DMS 273 treated with DMSO at 0.1 percent for 48 hours (cell line): Measurements from ENCODE around the gene TMEM258.

Experiments
- DNase-seq: peaks from one replicate; lab custom pipeline; 2025; lab: John Stamatoyannopoulos, UW

The TMEM258 gene

GRCh38 chr11:61792310-61793082, at the start of gene TMEM258, which contains the start of gene FEN1:
Gene TMEM258 (minus strand): TSS chr11:61792599. CDS start chr11:61792558, 41 bp downstream.
Gene FEN1 (plus strand): TSS chr11:61792911. CDS start chr11:61795362, 2,451 bp downstream.
- DNase-seq = peak; percentile 80

DNA sequence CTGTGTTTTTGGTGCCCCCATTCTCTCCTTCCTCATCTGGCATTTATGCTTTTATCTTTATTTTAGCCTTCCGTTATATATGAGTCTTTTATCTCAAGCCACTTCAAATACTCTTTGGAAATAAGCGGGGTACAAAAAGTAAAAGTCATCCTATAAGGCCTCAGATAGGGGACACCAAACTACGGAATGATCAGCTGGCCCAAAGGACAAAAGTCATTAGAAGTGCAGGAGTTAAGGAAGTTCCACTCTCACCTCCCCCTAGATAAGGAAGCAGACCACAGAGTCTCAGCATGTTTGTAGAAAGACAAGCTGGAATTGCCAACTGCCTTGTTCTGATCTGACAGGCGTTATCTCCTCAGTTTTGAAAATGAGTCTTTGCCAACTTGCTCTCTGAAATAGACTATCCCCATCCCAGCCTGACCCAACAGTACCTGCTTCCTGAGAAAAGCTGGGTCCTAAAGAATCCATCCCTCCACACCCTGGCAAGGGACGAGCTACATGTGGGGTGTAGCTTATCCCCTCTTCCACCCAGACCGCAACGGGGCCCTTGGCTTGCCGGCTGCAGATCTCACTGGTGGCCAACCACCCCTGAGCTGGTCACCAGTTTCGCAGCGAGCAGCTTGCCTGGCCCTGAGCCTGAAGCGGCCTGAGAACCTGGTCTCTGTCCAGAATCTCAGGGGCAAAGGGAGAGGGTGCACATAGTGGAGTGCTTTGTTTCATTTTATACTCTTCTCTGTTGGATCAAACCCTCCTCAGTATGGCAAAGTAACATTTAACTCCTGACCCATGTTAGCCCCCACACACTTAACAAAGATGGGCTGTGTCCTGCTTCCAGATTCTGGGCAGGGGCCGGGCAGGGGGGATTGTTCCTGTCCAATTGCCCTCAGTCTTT, 49.5 kb upstream of the TMEM258 start:
- no peak for DNase-seq

GRCh38 chr11:61840371-61840770, 48.0 kb upstream of the TMEM258 start:
- no peak for DNase-seq

- no peak for DNase-seq
Measured at GRCh38 chr11:61839742-61840141, 47.3 kb upstream of the TMEM258 start.

GRCh38 chr11:61838921-61839320, 46.5 kb upstream of the TMEM258 start:
- no peak for DNase-seq

DNA sequence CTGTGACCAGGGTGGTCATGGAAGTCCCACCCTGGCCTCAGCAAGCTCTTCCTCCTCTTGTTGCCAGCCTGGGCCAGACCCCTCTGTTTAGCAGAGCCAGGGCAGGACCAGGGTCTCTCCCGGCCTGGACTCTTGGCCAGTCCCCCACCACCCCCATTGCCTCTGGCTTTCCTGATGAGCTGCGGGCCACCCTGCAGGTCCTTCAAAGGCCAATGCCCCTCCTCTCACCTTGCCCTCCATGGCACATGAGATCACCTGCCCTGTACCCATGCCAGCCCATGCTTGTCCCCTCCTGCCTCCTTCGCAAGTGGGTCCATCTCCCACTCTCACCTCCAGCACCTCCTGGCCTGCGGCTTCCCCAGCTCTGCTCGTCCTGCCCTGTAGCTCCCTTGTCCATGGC, 46.1 kb upstream of the TMEM258 start:
- no peak for DNase-seq

DNA sequence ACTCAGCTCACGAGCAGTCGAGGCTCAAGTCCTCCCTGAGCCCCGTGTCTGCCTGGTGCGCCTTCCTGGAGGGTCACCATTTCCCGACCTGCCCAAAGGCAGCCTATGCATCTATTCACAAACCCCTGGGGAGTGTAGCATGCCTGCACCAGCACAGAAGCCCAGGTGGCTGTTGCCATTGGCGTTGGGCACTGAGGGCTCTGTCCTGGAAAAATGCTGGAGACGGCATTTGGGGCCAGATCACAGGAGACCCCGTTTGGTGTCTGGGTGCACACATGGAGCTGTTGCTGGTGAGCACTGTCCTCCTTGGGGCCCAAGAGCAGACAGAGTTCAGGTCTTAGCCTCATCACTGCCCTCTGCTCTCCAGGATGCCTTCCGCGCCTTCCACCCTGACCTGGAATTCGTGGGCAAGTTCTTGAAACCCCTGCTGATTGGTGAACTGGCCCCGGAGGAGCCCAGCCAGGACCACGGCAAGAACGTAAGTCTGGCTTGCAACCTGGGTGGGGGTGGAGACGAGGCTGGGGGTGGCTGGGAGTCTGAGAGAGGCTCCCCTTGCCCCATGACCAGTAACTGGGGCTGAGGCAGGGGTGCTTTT, 45.1 kb upstream of the TMEM258 start:
- no peak for DNase-seq

DNA sequence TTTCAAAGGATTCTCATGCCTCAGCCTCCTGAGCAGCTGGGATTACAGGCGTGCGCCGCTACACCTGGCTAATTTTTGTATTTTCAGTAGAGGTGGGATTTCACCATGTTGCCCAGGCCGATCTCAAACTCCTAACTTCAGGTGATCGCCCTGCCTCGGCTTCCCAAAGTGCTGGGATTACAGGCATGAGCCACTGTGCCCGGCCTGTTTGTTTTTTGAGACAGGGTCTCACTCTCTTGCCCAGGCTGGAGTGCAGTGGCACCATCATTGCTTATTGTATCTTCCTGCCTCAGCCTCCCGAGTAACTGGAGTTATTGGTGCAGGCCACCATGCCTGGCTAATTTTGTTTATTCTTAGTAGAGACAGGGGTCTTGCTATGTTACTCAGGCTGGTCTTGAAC, 43.8 kb upstream of the TMEM258 start:
- no peak for DNase-seq

DNA sequence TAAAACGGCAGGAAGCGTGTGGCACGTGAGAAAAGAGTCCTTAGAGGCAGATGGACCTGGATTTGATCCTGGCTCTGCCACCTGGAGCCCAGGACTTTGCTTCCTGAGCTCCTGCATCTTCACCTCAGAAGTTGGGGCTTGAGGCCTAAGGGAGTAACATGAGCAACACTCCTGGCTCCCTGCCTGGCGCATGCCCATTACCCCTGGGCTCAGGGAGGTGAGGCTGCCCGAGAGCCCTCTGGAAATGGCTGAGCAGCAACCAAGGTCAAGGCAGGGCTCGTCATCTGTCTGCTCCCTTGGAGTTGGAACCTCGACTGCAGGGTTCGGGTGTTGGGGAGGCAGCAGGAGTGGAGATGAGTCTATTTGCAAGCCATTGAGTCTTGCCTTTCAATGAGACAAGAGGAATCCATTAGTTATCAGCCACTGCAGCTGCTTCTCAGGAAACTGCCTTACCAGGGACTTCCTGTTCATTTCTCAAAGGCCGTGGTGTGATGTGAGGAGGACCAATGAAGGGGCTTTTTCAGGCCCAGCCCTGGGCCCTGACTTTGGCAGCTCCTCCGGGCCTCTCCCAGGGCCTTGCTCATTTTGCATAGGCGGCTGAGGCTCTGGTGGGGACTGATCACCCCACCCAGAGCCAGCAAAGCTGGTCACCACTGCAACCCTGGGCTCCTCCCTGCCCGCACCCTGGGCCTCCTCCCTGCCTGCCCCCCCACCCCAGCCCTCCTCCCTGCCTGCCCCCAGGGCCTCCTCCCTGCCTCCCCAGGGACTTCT, 42.1 kb upstream of the TMEM258 start:
- no peak for DNase-seq

GRCh38 chr11:61833926-61834277, 41.5 kb upstream of the TMEM258 start:
- DNase-seq = no peak

DNA sequence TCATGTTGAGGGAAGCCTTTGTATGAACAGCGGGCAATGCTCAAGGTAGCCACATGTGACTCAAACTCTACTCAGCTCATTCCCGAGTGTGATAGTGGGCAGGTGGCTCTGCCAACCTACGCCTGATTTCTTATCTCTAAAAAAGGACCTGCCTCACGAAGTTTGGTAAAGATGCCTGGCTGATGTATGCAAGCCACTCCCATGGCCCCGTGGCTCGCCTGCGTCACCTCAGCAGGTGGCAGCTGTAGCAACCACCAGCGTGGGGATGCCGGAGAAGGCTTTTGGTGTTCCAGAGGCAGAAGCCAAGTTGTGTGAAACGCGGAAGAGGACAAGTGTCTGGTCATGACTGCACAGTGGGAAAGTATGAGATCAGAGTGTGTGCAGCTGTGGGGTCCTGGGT, 41.1 kb upstream of the TMEM258 start:
- no peak for DNase-seq

- DNase-seq = no peak
Measured at GRCh38 chr11:61832754-61833153, 40.4 kb upstream of the TMEM258 start.

DNA sequence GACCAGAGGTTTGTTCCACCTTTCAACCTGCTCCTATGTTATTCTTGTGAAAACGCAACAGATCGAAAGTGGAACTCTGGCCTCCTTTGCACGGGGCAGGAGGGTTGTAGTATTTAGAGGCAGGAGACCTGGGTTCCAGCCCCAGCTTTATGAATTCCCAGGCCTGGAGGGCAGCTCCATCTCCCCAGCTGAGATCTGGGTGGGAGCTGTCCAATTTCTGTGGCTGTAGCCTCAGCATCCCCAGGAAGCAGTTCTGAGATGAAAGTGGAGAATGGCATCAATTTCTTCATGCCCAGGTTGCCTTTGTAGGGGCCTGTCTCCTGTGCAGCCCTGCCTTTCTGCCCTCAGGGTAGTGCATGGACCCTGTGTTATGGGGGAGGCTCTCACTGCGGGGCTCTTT, 39.8 kb upstream of the TMEM258 start:
- DNase-seq = no peak

GRCh38 chr11:61830237-61831105, 38.1 kb upstream of the TMEM258 start:
- no peak for DNase-seq

DNA sequence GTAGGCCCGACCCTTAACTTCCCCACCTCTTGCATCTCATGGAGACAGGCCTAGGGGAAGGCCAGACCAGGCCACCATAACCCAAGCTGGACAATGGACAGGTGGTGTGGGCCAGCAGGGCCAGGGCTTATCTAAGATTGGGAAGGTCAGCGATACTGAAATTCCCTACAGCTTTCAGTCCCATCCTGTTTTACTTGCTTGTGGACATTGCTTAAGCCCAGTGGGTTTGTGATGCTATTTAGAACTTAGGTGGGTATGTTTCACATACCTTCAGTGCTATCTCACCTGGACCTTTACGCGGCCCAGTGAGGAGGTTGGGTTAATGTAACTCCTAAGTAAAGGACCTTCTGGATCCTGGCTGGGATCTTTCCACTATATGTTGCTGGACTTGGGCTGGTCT, 37.4 kb upstream of the TMEM258 start:
- no peak for DNase-seq

DNA sequence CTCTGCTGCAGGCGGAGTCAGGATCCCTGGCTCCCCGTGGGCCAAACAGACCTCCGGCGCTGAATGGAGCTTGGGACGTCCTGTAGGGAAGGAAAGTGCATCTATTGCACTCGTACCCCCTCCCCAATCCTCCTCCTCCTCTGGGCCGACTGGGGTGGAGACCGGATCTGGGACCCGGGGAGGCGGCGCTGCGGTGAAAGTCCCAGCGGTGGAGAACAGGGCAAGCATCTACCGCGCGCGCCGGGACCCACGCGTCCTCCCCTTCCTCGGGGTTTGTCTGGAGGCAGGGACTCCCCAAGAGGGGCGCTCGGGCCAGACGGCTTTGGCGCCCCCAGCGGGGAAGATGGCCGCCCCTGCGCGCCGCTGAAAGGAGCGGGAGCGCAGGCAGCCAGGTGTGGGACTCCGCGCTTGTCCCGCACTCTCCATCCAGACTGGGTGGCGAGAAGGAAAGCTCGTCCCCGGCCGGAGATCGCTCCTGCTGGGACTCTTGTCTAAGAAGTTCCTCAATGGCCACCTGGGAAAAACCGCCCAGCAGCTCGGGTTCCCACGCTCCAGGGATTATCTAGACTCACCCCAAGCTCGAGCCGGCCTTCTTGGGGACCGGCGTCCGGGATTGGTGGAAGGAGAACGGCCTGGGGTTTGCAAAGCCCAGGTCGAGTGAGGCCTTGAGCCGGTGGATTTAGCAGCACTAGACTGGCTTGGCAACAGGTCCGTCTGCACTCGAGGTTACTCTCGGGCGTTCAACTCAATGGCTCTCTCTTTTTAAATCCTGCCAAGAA, 36.4 kb upstream of the TMEM258 start:
- no peak for DNase-seq

DNA sequence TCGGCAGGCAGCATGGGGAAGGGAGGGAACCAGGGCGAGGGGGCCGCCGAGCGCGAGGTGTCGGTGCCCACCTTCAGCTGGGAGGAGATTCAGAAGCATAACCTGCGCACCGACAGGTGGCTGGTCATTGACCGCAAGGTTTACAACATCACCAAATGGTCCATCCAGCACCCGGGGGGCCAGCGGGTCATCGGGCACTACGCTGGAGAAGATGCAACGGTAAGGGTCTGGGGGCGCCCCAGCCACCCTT, 35.9 kb upstream of the TMEM258 start:
- DNase-seq = no peak

GRCh38 chr11:61827571-61828378, 35.4 kb upstream of the TMEM258 start, which contains the start of gene FADS2:
Gene FADS2 (plus strand): TSS chr11:61828300. CDS start chr11:61828391, 91 bp downstream.
- no peak for DNase-seq

GRCh38 chr11:61826930-61827570, 34.7 kb upstream of the TMEM258 start:
- no peak for DNase-seq
